H9 (cell line): ENCODE measurements around the gene CHSY1. TPM values are rescaled to one million over a fixed set of nuclear protein-coding genes. Genes with fewer than 3 reads are reported as not detected.

Experiments
- DNase-seq: peaks from one replicate; pipeline ENCODE4 v3.0.0-alpha.2; 2017
- H2AFZ ChIP-seq: one replicate; pipeline ENCODE4 v1.6.1; 2013; ENCODE audit warnings: mild to moderate bottlenecking, low read length, control low read depth, moderate library complexity
- H2AK5ac ChIP-seq: 2 replicates; pipeline ENCODE4 v1.6.1; 2013; ENCODE audit warnings: low read length, control low read depth, mixed read lengths; ENCODE audit not compliant: insufficient read length
- H2BK120ac ChIP-seq: one replicate; pipeline ENCODE4 v1.6.1; 2013; ENCODE audit warnings: low read depth, mild to moderate bottlenecking, low read length, control low read depth, inconsistent platforms; ENCODE audit not compliant: poor library complexity, severe bottlenecking
- H2BK12ac ChIP-seq: 2 replicates; pipeline ENCODE4 v1.6.1; 2013; ENCODE audit warnings: low read length, control low read depth, mixed read lengths, low read depth; ENCODE audit not compliant: insufficient read length
- H2BK15ac ChIP-seq: 2 replicates; pipeline ENCODE4 v1.6.1; 2013; ENCODE audit warnings: low read depth, low read length, control low read depth
- H2BK20ac ChIP-seq: one replicate; pipeline ENCODE4 v1.6.1; 2013; ENCODE audit warnings: low read depth, mild to moderate bottlenecking, low read length, control low read depth, inconsistent platforms; ENCODE audit not compliant: poor library complexity, severe bottlenecking
- H2BK5ac ChIP-seq: 2 replicates; pipeline ENCODE4 v1.6.1; 2013; ENCODE audit warnings: low read length, control low read depth, mixed read lengths; ENCODE audit not compliant: insufficient read length
- H3K14ac ChIP-seq: 2 replicates; pipeline ENCODE4 v1.6.1; 2013; ENCODE audit warnings: low read length, control low read depth; ENCODE audit not compliant: insufficient read depth
- H3K18ac ChIP-seq: 2 replicates; pipeline ENCODE4 v1.6.1; 2013; ENCODE audit warnings: low read depth, mild to moderate bottlenecking, mixed read lengths, low read length, control low read depth; ENCODE audit not compliant: insufficient read length
- H3K23ac ChIP-seq: 2 replicates; pipeline ENCODE4 v1.6.1; 2013; ENCODE audit warnings: low read length, control low read depth, mixed read lengths, low read depth; ENCODE audit not compliant: insufficient read length
- H3K23me2 ChIP-seq: 2 replicates; pipeline ENCODE4 v1.6.1; 2013; ENCODE audit warnings: low read depth, mild to moderate bottlenecking, mixed read lengths, low read length, control low read depth; ENCODE audit not compliant: insufficient read length, poor library complexity, severe bottlenecking
- H3K27ac ChIP-seq: 2 replicates; pipeline ENCODE4 v1.5.1; 2013; ENCODE audit warnings: low read length, control low read depth, mixed read lengths, low read depth; ENCODE audit not compliant: insufficient read length
- H3K27me3 ChIP-seq: 2 replicates; pipeline ENCODE4 v1.6.1; 2013; ENCODE audit warnings: low read length, control low read depth, inconsistent platforms; ENCODE audit not compliant: insufficient read depth
- H3K4ac ChIP-seq: 2 replicates; pipeline ENCODE4 v1.6.1; 2013; ENCODE audit warnings: low read depth, mild to moderate bottlenecking, control low read depth, inconsistent platforms, low read length, moderate library complexity
- H3K4me1 ChIP-seq: 2 replicates; pipeline ENCODE4 v1.6.1; 2013; ENCODE audit warnings: low read length, control low read depth, inconsistent platforms; ENCODE audit not compliant: insufficient read depth
- H3K4me2 ChIP-seq: 2 replicates; pipeline ENCODE4 v1.6.1; 2013; ENCODE audit warnings: low read length, control low read depth, mixed read lengths; ENCODE audit not compliant: insufficient read length, insufficient read depth
- H3K56ac ChIP-seq: 2 replicates; pipeline ENCODE4 v1.6.1; 2013; ENCODE audit warnings: low read depth, mild to moderate bottlenecking, mixed read lengths, low read length, control low read depth; ENCODE audit not compliant: insufficient read length
- H3K79me1 ChIP-seq: 2 replicates; pipeline ENCODE4 v1.6.1; 2013; ENCODE audit warnings: low read depth, mild to moderate bottlenecking, moderate library complexity, low read length, control low read depth, inconsistent platforms; ENCODE audit not compliant: insufficient read depth, poor library complexity, severe bottlenecking
- H3K79me2 ChIP-seq: 2 replicates; pipeline ENCODE4 v1.6.1; 2013; ENCODE audit warnings: low read length, control low read depth, inconsistent platforms; ENCODE audit not compliant: insufficient read depth
- H3K9ac ChIP-seq: 2 replicates; pipeline ENCODE4 v1.6.1; 2013; ENCODE audit warnings: low read length, control low read depth, mixed read lengths; ENCODE audit not compliant: insufficient read length; ENCODE audit errors: extremely low read depth
- H3K9me3 ChIP-seq: one replicate; pipeline ENCODE4 v1.6.1; 2013; ENCODE audit warnings: low read depth, low read length, inconsistent platforms; ENCODE audit not compliant: control insufficient read depth
- H3T11ph ChIP-seq: one replicate; pipeline ENCODE4 v1.6.1; 2013; ENCODE audit warnings: mild to moderate bottlenecking, low read length, control low read depth, inconsistent platforms
- H4K20me1 ChIP-seq: one replicate; pipeline ENCODE4 v1.6.1; 2013; ENCODE audit not compliant: control insufficient read depth, insufficient read length, insufficient read depth
- H4K5ac ChIP-seq: 2 replicates; pipeline ENCODE4 v1.6.1; 2013; ENCODE audit warnings: low read depth, mild to moderate bottlenecking, mixed read lengths, low read length, control low read depth; ENCODE audit not compliant: insufficient read length
- H4K8ac ChIP-seq: replicated peaks from 2 replicates; pipeline ENCODE4 v1.6.1; 2013; ENCODE audit warnings: low read length, control low read depth, mixed read lengths, low read depth; ENCODE audit not compliant: insufficient read length
- H4K91ac ChIP-seq: 2 replicates; pipeline ENCODE4 v1.6.1; 2013; ENCODE audit warnings: low read depth, mild to moderate bottlenecking, moderate library complexity, mixed read lengths, low read length, control low read depth; ENCODE audit not compliant: insufficient read length
- H3K27ac Mint-ChIP-seq, 3 experiments: 2 replicates in 2 of 3; 3 replicates in 1 of 3; pipeline ENCODE4 v1.8.0; 2020 to 2021; ENCODE audit warnings: mixed read lengths in 3 of 3, mild to moderate bottlenecking in 1 of 3, moderate library complexity in 1 of 3
- H3K27me3 Mint-ChIP-seq: 2 replicates; pipeline ENCODE4 v1.8.0; 2021; ENCODE audit warnings: low read depth, mild to moderate bottlenecking, moderate library complexity, mixed read lengths
- H3K36me3 Mint-ChIP-seq, 3 experiments: 2 replicates in 2 of 3; 3 replicates in 1 of 3; pipeline ENCODE4 v1.8.0; 2020 to 2021; ENCODE audit warnings: low read depth in 3 of 3, mixed read lengths in 3 of 3; ENCODE audit not compliant: insufficient read depth in 1 of 3
- H3K4me1 Mint-ChIP-seq, 2 experiments: 2 replicates each; pipeline ENCODE4 v1.8.0; 2020; ENCODE audit warnings: mixed read lengths in 2 of 2
- H3K4me3 Mint-ChIP-seq, 2 experiments: 2 replicates in 1 of 2; 3 replicates in 1 of 2; pipeline ENCODE4 v1.8.0; 2020 to 2021; ENCODE audit warnings: mild to moderate bottlenecking in 2 of 2, mixed read lengths in 2 of 2, moderate library complexity in 1 of 2
- H3K9me3 Mint-ChIP-seq, 2 experiments: 2 replicates in 1 of 2; 3 replicates in 1 of 2; pipeline ENCODE4 v1.8.0; 2020; ENCODE audit warnings: mild to moderate bottlenecking in 2 of 2, mixed read lengths in 2 of 2, moderate library complexity in 1 of 2
- WGBS: extraction: QIAGEN DNeasy Blood & Tissue Kit; methylation state at CpG from one replicate; pipeline ENCODE4 v1.1.7; 2013; ENCODE audit warnings: missing lambda C conversion rate, low lambda C conversion rate, mixed read lengths; ENCODE audit not compliant: insufficient read length; ENCODE audit errors: extremely low coverage; 5-methylcytosine and 5-hydroxymethylcytosine counted together
- total RNA-seq: library from RNA; stranded (reverse); gene quantifications from 2 replicates; pipeline ENCODE4 v1.2.1, GENCODE V29; 2021
- TF ChIP-seq, protein P1 (sequence below): fragments of 200-600 bp; sonication (generic); conservative IDR thresholded peaks from 3 replicates; pipeline ENCODE4 v1.8.0; 2021; ENCODE audit warnings: antibody characterized with exemption, mild to moderate bottlenecking

CHSY1 gene
- total RNA-seq, 1 experiment from 2014 or later: 68.3 TPM

DNA sequence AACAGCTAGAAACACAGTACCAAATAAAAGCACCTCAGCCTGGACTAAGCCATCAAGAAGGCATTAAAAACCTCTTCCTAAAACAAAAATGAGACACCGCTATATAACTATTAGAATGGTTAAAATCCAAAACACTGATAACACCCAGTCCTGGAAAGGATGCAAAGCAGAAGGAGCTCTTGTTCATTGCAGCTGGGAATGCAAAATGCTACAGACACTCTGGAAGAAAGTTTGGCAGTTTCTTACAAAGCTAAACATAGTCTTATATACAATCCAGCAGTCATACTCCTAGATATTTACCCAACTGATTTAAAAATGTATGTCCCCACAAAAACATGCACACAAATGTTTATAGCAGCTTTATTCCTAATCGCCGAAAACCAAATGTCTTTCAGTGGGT is 35.7 kb downstream of the CHSY1 start:
- no peak overlapping the region for H2BK20ac ChIP-seq
- no peaks in the 10 kb centered on the region for H4K20me1 ChIP-seq
- H3K27ac Mint-ChIP-seq: no peak overlapping the region
- H3K23me2 ChIP-seq: no peaks in the 10 kb centered on the region
- H4K8ac ChIP-seq: no peak overlapping the region
- H2BK5ac ChIP-seq: no peak overlapping the region
- H3T11ph ChIP-seq: no peak overlapping the region
- H2BK120ac ChIP-seq: no peak overlapping the region
- H3K36me3 Mint-ChIP-seq: peaks cover 0 to 13% (median 6%) of the 10 kb centered on the region in 3 experiments; a peak in 5 of 7 replicates
- H2BK15ac ChIP-seq: no peak overlapping the region
- H3K27me3 ChIP-seq: no peaks in the 10 kb centered on the region
- no peak overlapping the region for H3K18ac ChIP-seq
- H3K4ac ChIP-seq: no peak overlapping the region
- DNase-seq: no peak
- TF ChIP-seq, protein P1, sequence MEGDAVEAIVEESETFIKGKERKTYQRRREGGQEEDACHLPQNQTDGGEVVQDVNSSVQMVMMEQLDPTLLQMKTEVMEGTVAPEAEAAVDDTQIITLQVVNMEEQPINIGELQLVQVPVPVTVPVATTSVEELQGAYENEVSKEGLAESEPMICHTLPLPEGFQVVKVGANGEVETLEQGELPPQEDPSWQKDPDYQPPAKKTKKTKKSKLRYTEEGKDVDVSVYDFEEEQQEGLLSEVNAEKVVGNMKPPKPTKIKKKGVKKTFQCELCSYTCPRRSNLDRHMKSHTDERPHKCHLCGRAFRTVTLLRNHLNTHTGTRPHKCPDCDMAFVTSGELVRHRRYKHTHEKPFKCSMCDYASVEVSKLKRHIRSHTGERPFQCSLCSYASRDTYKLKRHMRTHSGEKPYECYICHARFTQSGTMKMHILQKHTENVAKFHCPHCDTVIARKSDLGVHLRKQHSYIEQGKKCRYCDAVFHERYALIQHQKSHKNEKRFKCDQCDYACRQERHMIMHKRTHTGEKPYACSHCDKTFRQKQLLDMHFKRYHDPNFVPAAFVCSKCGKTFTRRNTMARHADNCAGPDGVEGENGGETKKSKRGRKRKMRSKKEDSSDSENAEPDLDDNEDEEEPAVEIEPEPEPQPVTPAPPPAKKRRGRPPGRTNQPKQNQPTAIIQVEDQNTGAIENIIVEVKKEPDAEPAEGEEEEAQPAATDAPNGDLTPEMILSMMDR: no peak
- no peak overlapping the region for H2AFZ ChIP-seq
- H4K5ac ChIP-seq: no peak overlapping the region
- H3K4me2 ChIP-seq: no peak overlapping the region
- H3K4me3 Mint-ChIP-seq: no peak overlapping the region
- H3K9me3 ChIP-seq: no peaks in the 10 kb centered on the region
- H2AK5ac ChIP-seq: no peak overlapping the region
- no peak overlapping the region for H4K91ac ChIP-seq
- peaks cover 4% of the 10 kb centered on the region for H3K79me1 ChIP-seq
- H3K56ac ChIP-seq: no peak overlapping the region
- H3K23ac ChIP-seq: no peak overlapping the region
- no peaks in the 10 kb centered on the region for H3K9me3 Mint-ChIP-seq
- no peaks in the 10 kb centered on the region for H3K4me1 ChIP-seq
- peaks cover 11 to 24% of the 10 kb centered on the region in 2 experiments for H3K4me1 Mint-ChIP-seq
- no peak overlapping the region for H3K14ac ChIP-seq
- H3K79me2 ChIP-seq: peaks cover 46% of the 10 kb centered on the region; the same call in 1 of the 2 replicates
- H3K27me3 Mint-ChIP-seq: no peaks in the 10 kb centered on the region
- no CpG with 5 or more reads among the region's 3 CpGs for WGBS
- H3K9ac ChIP-seq: no peak overlapping the region
- H3K27ac ChIP-seq: no peak overlapping the region
- no peak overlapping the region for H2BK12ac ChIP-seq
